ENCODE results near the gene ZC3H7B.
A peak's percentile ranks its signal among the peaks of the same experiment; 100 is the strongest.

The ZC3H7B gene

GRCh38 chr22:41358927-41359326, 57.6 kb downstream of the ZC3H7B start:
- no peak for DNase-seq

- no peak for DNase-seq
Observed at GRCh38 chr22:41359376-41359775, 58.1 kb downstream of the ZC3H7B start.

- DNase-seq, result no peak
Observed at GRCh38 chr22:41360126-41360525, 58.8 kb downstream of the ZC3H7B start.

GRCh38 chr22:41361716-41362310, 60.5 kb downstream of the ZC3H7B start:
- no peak for DNase-seq

GRCh38 chr22:41362615-41363014, 61.3 kb downstream of the ZC3H7B start:
- DNase-seq, result no peak

GRCh38 chr22:41364233-41364632, 62.9 kb downstream of the ZC3H7B start:
- no peak for DNase-seq

GRCh38 chr22:41364955-41365354, 63.6 kb downstream of the ZC3H7B start:
- DNase-seq, result no peak

- DNase-seq, result no peak
Observed at GRCh38 chr22:41365425-41365824, 64.1 kb downstream of the ZC3H7B start.

GRCh38 chr22:41366323-41367029, 65.2 kb downstream of the ZC3H7B start:
- no peak for DNase-seq

GRCh38 chr22:41367039-41367679, 65.8 kb downstream of the ZC3H7B start:
- peak; percentile 85 for DNase-seq

GRCh38 chr22:41367680-41368542, 66.6 kb downstream of the ZC3H7B start:
- DNase-seq, result no peak

- DNase-seq, result no peak
Observed at GRCh38 chr22:41368543-41369423, 67.5 kb downstream of the ZC3H7B start.

GRCh38 chr22:41369424-41369745, 68.1 kb downstream of the ZC3H7B start:
- no peak for DNase-seq

GRCh38 chr22:41369837-41370236, 68.5 kb downstream of the ZC3H7B start:
- no peak for DNase-seq

- DNase-seq, result no peak
Observed at GRCh38 chr22:41377846-41378245, 76.5 kb downstream of the ZC3H7B start.

GRCh38 chr22:41380993-41381328, 79.6 kb downstream of the ZC3H7B start:
- DNase-seq, result peak; percentile 36

GRCh38 chr22:41381329-41382097, 80.2 kb downstream of the ZC3H7B start, which contains the start of gene TEF:
TSS of gene TEF (plus strand) at chr22:41381942. CDS start at chr22:41382045, 103 bp downstream.
- peak; percentile 89 for DNase-seq

- DNase-seq, result no peak
Observed at GRCh38 chr22:41382098-41382578, 80.8 kb downstream of the ZC3H7B start.

- DNase-seq, result no peak
Observed at GRCh38 chr22:41382610-41383009, 81.3 kb downstream of the ZC3H7B start.

- no peak for DNase-seq
Observed at GRCh38 chr22:41383085-41383484, 81.8 kb downstream of the ZC3H7B start.

GRCh38 chr22:41384128-41384527, 82.8 kb downstream of the ZC3H7B start:
- DNase-seq, result no peak
